Heart left ventricle (tissue), 16 donors: Measurements from ENCODE around the gene ADAM23. TPM values are rescaled to one million over a fixed set of nuclear protein-coding genes. Genes with fewer than 3 reads are reported as not detected.

ENCODE experiments used
- ATAC-seq, 4 donors: fragments of 200-7000 bp; cut with Tn5 transposase; one replicate each; pipeline ENCODE4 v1.9.1; 2020 to 2022; ENCODE audit warnings: moderate library complexity in 4 of 4, mild to moderate bottlenecking in 3 of 4, moderate number of reproducible peaks in 1 of 4
- DNase-seq, 5 donors: peaks; one replicate each; pipeline ENCODE4 v3.0.0-alpha.2; 2020
- H3K27ac ChIP-seq, 12 donors: fragments of 200-600 bp; sonication (generic) in 4 of 12; one replicate each; pipeline versions ENCODE4 v1.5.0 to v1.8.0; 2016 to 2022; ENCODE audit warnings: mild to moderate bottlenecking in 2 of 12
- H3K27me3 ChIP-seq, 9 donors: fragments of 200-600 bp; sonication (generic) in 2 of 9; one replicate each; pipeline versions ENCODE4 v1.5.1 to v1.8.0; 2016 to 2022; ENCODE audit warnings: mild to moderate bottlenecking in 3 of 9
- H3K36me3 ChIP-seq, 9 donors: fragments of 200-600 bp; sonication (generic) in 2 of 9; one replicate each; pipeline versions ENCODE4 v1.5.0 to v1.8.0; 2018 to 2022; ENCODE audit warnings: mild to moderate bottlenecking in 2 of 9
- H3K4me1 ChIP-seq, 12 donors: fragments of 200-600 bp; sonication (generic) in 4 of 12; one replicate each; pipeline versions ENCODE4 v1.5.0 to v1.8.0; 2016 to 2022; ENCODE audit warnings: mild to moderate bottlenecking in 3 of 12
- H3K4me3 ChIP-seq, 12 donors: fragments of 200-600 bp; sonication (generic) in 4 of 12; one replicate each; pipeline versions ENCODE4 v1.5.0 to v1.8.0; 2017 to 2022; ENCODE audit warnings: mild to moderate bottlenecking in 9 of 12, moderate library complexity in 4 of 12
- H3K9me3 ChIP-seq, 12 donors: fragments of 200-600 bp; sonication (generic) in 4 of 12; one replicate each; pipeline versions ENCODE4 v1.5.0 to v1.8.0; 2016 to 2022; ENCODE audit warnings: mild to moderate bottlenecking in 1 of 12
- CTCF ChIP-seq, 12 donors: fragments of 200-600 bp; sonication (generic) in 4 of 12; IDR thresholded peaks; one replicate each; pipeline versions ENCODE4 v1.5.0 to v1.8.0; 2018 to 2022; ENCODE audit warnings: antibody characterized with exemption in 12 of 12, mild to moderate bottlenecking in 5 of 12
- POLR2A ChIP-seq, 2 donors: fragments of 450-650 bp; IDR thresholded peaks; one replicate each; pipeline ENCODE4 v1.6.1; 2017; ENCODE audit warnings: antibody characterized with exemption in 2 of 2, mild to moderate bottlenecking in 2 of 2, moderate library complexity in 2 of 2
- WGBS, 4 donors: extraction: QIAGEN DNeasy Blood & Tissue Kit in 2 of 4; methylation state at CpG; one replicate each; pipeline versions ENCODE4 v1.1.5 to v1.1.7; 2013 to 2018; 5-methylcytosine and 5-hydroxymethylcytosine counted together
- intact Hi-C, 10 donors: fragments of 100-400 bp; cut with DNase I; formaldehyde crosslinking; loops; one replicate each; pipeline versions ENCODE4 v1.11.1 to v1.14.2; 2022
- polyA plus RNA-seq, 2 donors: library from polyadenylated mRNA; stranded (reverse); fragments of 200-250 nt; gene quantifications; one replicate each; pipeline ENCODE4 v1.2.3, GENCODE V29; 2013
- total RNA-seq, 9 donors: library from RNA; depleted of rRNA in 2 of 9; stranded (reverse); fragments of >200 nt in 2 of 9; fragmentation: NEBNext Ultra II Directional in 3 of 9; extraction: Animal tissue kit (Norgen Biotek cat#: 25700) in 3 of 9; gene quantifications; one replicate each; pipeline versions ENCODE4 v1.1.0 to v1.2.4, GENCODE V29; 2016 to 2023
- donor health status: ischemic (EF 13 %, LVEDD 7.1; RV severe dilation, severe dysfunction).
- donor health status: healthy with polysubstance abuse.
- donor health status: DM: no; HTN: yes; CAD: no.
- donor health status: DM: no; HTN: no; CAD: no.
- donor health status: ischemic (EF 25% LVEDD 6.9; RV normal size, moderate dysfunction).
- donor health status: ischemic (EF 25% LVEDD 5.7; RV mildly dilated, moderate dysfunction).
- donor health status: healthy.
- donor health status: DM: yes; HTN: yes; CAD: no.
- donor health status: ischemic (EF 35%, LVEDD 5.7; RV mildly dilated, moderate dysfunction).
- donor health status: nonischemic (EF 11% LVEDD 7.7; RV severe dilation, severe dysfunction).
- donor health status: DM: yes; HTN: yes; CAD: no.
- donor health status: PGD.
- donor health status: ischemic (EF 29% LVEDD 5.4; RV normal size, mild dysfunction).
- donor health status: nonischemic (EF 23%, LVEDD 6.1; RV moderate dilation, normal function).

ADAM23 gene
- total and polyA plus RNA-seq, 11 donors, result 18.6 to 87.4 (median 57.9) TPM

- TF ChIP-seq POLR2A (IDR thresholded peaks at IDR 0.05), result no peak
- TF ChIP-seq CTCF (IDR thresholded peaks at IDR 0.05), result no peak
- H3K27ac ChIP-seq, result peak overlapping the region in 11 of 12 donors; percentile 21 to 86 (median 59)
- intact Hi-C loops, result loop anchor here in 1 of 10 donors (10.0 kb wide), 1 partner anchor 50 kb away; no protein-coding TSS in a partner anchor
- peak; percentile 67 to 84 (median 82) for ATAC-seq
- peaks cover 0 to 14% (median 0%) of the 10 kb centered on the region in 12 donors for H3K9me3 ChIP-seq
- H3K4me3 ChIP-seq, result peak overlapping the region in 1 of 12 donors; percentile 4
- DNase-seq, result peak in 4 of 5 donors; percentile 29 to 56 (median 41)
- no peaks in the 10 kb centered on the region for H3K27me3 ChIP-seq
- 40 to 67% (median 56%) methylated on average over 2 of the region's 2 CpGs for whole genome bisulfite sequencing, 4 donors
- no peaks in the 10 kb centered on the region for H3K36me3 ChIP-seq
- H3K4me1 ChIP-seq, result peaks cover 0 to 20% (median 0%) of the 10 kb centered on the region in 12 donors
Observed at GRCh38 chr2:206464597-206464996, 21.3 kb downstream of the ADAM23 start.

GRCh38 chr2:206471524-206472062, 28.3 kb downstream of the ADAM23 start:
- DNase-seq, result no peak
- Histone ChIP-seq H3K4me3 (no peak overlapping the region), H3K27ac (no peak overlapping the region), H3K27me3 (no peaks in the 10 kb centered on the region), H3K36me3 (no peaks in the 10 kb centered on the region), H3K9me3 (peaks cover 0 to 4% (median 0%) of the 10 kb centered on the region in 12 donors), H3K4me1 (peaks cover 0 to 6% (median 0%) of the 10 kb centered on the region in 12 donors)
- no peak for ATAC-seq
- WGBS, 4 donors, result 78 to 86% (median 83%) methylated on average over 2 of the region's 2 CpGs
- no peak for TF ChIP-seq POLR2A (IDR thresholded peaks at IDR 0.05)
- TF ChIP-seq CTCF (IDR thresholded peaks at IDR 0.05), result no peak
- intact Hi-C loops, result no loop called here

- TF ChIP-seq POLR2A (IDR thresholded peaks at IDR 0.05) (no peak), CTCF (IDR thresholded peaks at IDR 0.05) (no peak)
- WGBS, 4 donors, result 87 to 92% (median 89%) methylated on average over 5 of the region's 5 CpGs
- H3K27me3 ChIP-seq, result no peaks in the 10 kb centered on the region
- no peaks in the 10 kb centered on the region for H3K36me3 ChIP-seq
- H3K9me3 ChIP-seq, result peaks cover 0 to 4% (median 0%) of the 10 kb centered on the region in 12 donors
- DNase-seq, result no peak
- H3K27ac ChIP-seq, result no peak overlapping the region
- no peak overlapping the region for H3K4me3 ChIP-seq
- intact Hi-C loops, result no loop called here
- no peak for ATAC-seq
- peaks cover 0 to 7% (median 0%) of the 10 kb centered on the region in 12 donors for H3K4me1 ChIP-seq
Observed at GRCh38 chr2:206472094-206472493, 28.8 kb downstream of the ADAM23 start.

GRCh38 chr2:206474099-206474498, 30.8 kb downstream of the ADAM23 start:
- WGBS, 4 donors, result 93 to 100% (median 96%) methylated on average over 1 of the region's 1 CpG
- ATAC-seq, result no peak
- H3K9me3 ChIP-seq, result no peaks in the 10 kb centered on the region
- H3K27ac ChIP-seq, result no peak overlapping the region
- H3K27me3 ChIP-seq, result no peaks in the 10 kb centered on the region
- no peak for DNase-seq
- intact Hi-C loops, result no loop called here
- TF ChIP-seq CTCF (IDR thresholded peaks at IDR 0.05) (no peak), POLR2A (IDR thresholded peaks at IDR 0.05) (no peak)
- no peak overlapping the region for H3K4me3 ChIP-seq
- peaks cover 0 to 9% (median 0%) of the 10 kb centered on the region in 12 donors for H3K4me1 ChIP-seq
- no peaks in the 10 kb centered on the region for H3K36me3 ChIP-seq
